ENCODE data around the gene LMO7.
"Not testable (repeated sequence)": the region's sequence is repeated elsewhere in the genome, so short reads cannot be mapped to it uniquely, and the experiment has no call there.

LMO7 gene

GRCh38 chr13:75648446-75648845 lies 12.3 kb downstream of the LMO7 start:
- FAIRE-seq: no peak
- TF ChIP-seq POLR2A (IDR thresholded peaks at IDR 0.05; ENCODE audit: low read depth, low read length): no peak
- TF ChIP-seq TAF1 (IDR thresholded peaks at IDR 0.05; ENCODE audit: borderline replicate concordance, low read depth, low read length): no peak
- TF ChIP-seq POLR2AphosphoS5 (IDR thresholded peaks at IDR 0.05; ENCODE audit: low read depth, low read length): no peak
- no peak for DNase-seq (ENCODE audit: insufficient read length)

DNA sequence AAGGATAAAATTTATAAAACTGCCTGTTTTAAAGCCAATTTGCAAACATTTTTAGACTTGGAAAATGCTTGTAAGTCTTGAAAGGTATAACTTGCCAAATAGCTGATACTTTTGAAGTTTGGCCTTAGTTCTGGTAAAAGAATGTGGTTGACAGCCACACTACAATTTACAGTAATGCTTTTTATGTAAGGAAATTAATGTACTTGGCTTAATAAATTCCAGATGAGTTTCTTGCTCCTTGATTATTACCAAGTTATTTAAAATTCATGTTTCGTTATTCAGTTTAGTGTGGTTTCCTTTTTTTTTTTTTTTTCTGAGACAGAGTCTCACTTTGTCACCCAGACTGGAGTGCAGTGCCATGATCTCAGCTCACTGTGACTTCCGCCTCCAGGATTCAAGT lies 14.9 kb downstream of the LMO7 start:
- TF ChIP-seq TAF1 (IDR thresholded peaks at IDR 0.05; ENCODE audit: borderline replicate concordance, low read depth, low read length): no peak
- no peak for TF ChIP-seq POLR2A (IDR thresholded peaks at IDR 0.05; ENCODE audit: low read depth, low read length)
- TF ChIP-seq POLR2AphosphoS5 (IDR thresholded peaks at IDR 0.05; ENCODE audit: low read depth, low read length): no peak
- FAIRE-seq (no peak), DNase-seq (ENCODE audit: insufficient read length) (no peak)

GRCh38 chr13:75652726-75653125 lies 16.6 kb downstream of the LMO7 start:
- FAIRE-seq (no peak), DNase-seq (ENCODE audit: insufficient read length) (no peak)
- TF ChIP-seq POLR2A (IDR thresholded peaks at IDR 0.05; ENCODE audit: low read depth, low read length) (no peak), POLR2AphosphoS5 (IDR thresholded peaks at IDR 0.05; ENCODE audit: low read depth, low read length) (no peak), TAF1 (IDR thresholded peaks at IDR 0.05; ENCODE audit: borderline replicate concordance, low read depth, low read length) (no peak)

GRCh38 chr13:75656425-75656989 lies 20.4 kb downstream of the LMO7 start:
- FAIRE-seq (no peak), DNase-seq (ENCODE audit: insufficient read length) (no peak)
- TF ChIP-seq POLR2AphosphoS5 (IDR thresholded peaks at IDR 0.05; ENCODE audit: low read depth, low read length) (no peak), TAF1 (IDR thresholded peaks at IDR 0.05; ENCODE audit: borderline replicate concordance, low read depth, low read length) (no peak), POLR2A (IDR thresholded peaks at IDR 0.05; ENCODE audit: low read depth, low read length) (no peak)

DNA sequence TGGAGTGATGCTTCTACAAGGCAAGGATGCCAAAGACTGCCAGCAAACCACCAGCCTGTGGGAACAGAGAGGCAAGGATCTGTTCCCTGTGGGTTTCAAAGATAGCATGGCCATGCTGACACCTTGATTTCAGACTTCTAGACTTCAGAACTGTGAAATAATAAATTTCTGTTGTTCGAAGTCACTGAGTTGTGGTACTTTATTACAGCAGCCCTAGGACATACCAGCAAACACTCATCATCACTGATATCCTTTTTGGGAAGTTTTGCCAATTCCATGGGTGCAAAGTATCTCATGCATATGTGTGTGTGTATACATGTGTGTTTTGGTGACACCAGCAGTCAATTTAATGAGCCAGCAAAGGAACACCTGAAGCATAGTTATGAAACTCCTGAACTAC lies 21.0 kb downstream of the LMO7 start:
- FAIRE-seq (no peak), DNase-seq (ENCODE audit: insufficient read length) (no peak)
- TF ChIP-seq POLR2AphosphoS5 (IDR thresholded peaks at IDR 0.05; ENCODE audit: low read depth, low read length): no peak
- TF ChIP-seq POLR2A (IDR thresholded peaks at IDR 0.05; ENCODE audit: low read depth, low read length): no peak
- TF ChIP-seq TAF1 (IDR thresholded peaks at IDR 0.05; ENCODE audit: borderline replicate concordance, low read depth, low read length): no peak

DNA sequence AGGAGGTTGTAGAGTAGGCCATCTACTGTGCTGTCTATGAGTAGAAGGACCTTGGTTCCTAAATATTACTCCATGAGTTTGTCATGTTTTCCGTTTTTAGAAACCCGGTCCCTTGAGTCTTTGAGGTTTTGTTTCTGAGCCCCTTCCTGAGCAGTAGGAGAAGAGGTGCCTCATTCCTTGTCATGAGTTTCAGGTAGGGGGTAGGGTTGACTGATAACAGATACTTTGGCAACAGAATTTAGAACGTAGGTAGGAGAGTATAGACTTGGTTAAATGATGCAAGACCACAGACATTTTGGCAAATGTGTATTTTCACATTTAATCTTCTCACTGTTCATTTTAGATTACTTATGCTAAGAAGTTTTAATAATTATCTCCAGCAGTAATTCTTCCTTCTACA lies 24.6 kb downstream of the LMO7 start:
- TF ChIP-seq POLR2AphosphoS5 (IDR thresholded peaks at IDR 0.05; ENCODE audit: low read depth, low read length) (no peak), TAF1 (IDR thresholded peaks at IDR 0.05; ENCODE audit: borderline replicate concordance, low read depth, low read length) (no peak), POLR2A (IDR thresholded peaks at IDR 0.05; ENCODE audit: low read depth, low read length) (no peak)
- peak; percentile 79 for FAIRE-seq

GRCh38 chr13:75661443-75661842 lies 25.3 kb downstream of the LMO7 start:
- DNase-seq (ENCODE audit: insufficient read length) (no peak), FAIRE-seq (no peak)
- TF ChIP-seq POLR2AphosphoS5 (IDR thresholded peaks at IDR 0.05; ENCODE audit: low read depth, low read length) (no peak), TAF1 (IDR thresholded peaks at IDR 0.05; ENCODE audit: borderline replicate concordance, low read depth, low read length) (no peak), POLR2A (IDR thresholded peaks at IDR 0.05; ENCODE audit: low read depth, low read length) (no peak)

More for the DNA sequence above, 24.6 kb downstream of the LMO7 start:
- no peak for DNase-seq (ENCODE audit: insufficient read length)

GRCh38 chr13:75666646-75667351 lies 30.7 kb downstream of the LMO7 start:
- no peak for TF ChIP-seq TAF1 (IDR thresholded peaks at IDR 0.05; ENCODE audit: borderline replicate concordance, low read depth, low read length)
- no peak for TF ChIP-seq POLR2AphosphoS5 (IDR thresholded peaks at IDR 0.05; ENCODE audit: low read depth, low read length)
- TF ChIP-seq POLR2A (IDR thresholded peaks at IDR 0.05; ENCODE audit: low read depth, low read length): no peak
- no peak for FAIRE-seq
- no peak for DNase-seq (ENCODE audit: insufficient read length)

- no peak for FAIRE-seq
- no peak for DNase-seq (ENCODE audit: insufficient read length)
- TF ChIP-seq POLR2AphosphoS5 (IDR thresholded peaks at IDR 0.05; ENCODE audit: low read depth, low read length) (no peak), TAF1 (IDR thresholded peaks at IDR 0.05; ENCODE audit: borderline replicate concordance, low read depth, low read length) (no peak), POLR2A (IDR thresholded peaks at IDR 0.05; ENCODE audit: low read depth, low read length) (no peak)
Measured at GRCh38 chr13:75669706-75670105, 33.6 kb downstream of the LMO7 start.

DNA sequence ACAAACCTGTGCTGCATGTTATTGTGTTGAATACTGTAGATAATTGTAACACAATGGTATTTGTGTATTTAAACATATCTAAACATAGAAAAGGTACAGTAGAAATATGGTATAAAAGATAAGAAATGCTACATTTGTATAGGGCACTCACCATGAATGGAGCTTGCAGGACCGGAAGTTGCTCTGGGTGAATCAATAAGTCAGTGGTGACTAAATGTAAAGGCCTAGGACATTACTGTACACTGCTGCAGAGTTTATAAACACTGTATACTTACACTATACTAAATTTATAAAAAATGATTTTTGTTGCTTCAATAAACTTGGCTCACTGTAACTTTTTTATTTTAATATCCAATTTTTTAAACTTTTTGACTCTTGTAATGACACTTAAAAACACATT lies 34.4 kb downstream of the LMO7 start:
- no peak for DNase-seq (ENCODE audit: insufficient read length)
- FAIRE-seq: no peak
- no peak for TF ChIP-seq TAF1 (IDR thresholded peaks at IDR 0.05; ENCODE audit: borderline replicate concordance, low read depth, low read length)
- no peak for TF ChIP-seq POLR2A (IDR thresholded peaks at IDR 0.05; ENCODE audit: low read depth, low read length)
- TF ChIP-seq POLR2AphosphoS5 (IDR thresholded peaks at IDR 0.05; ENCODE audit: low read depth, low read length): no peak

DNA sequence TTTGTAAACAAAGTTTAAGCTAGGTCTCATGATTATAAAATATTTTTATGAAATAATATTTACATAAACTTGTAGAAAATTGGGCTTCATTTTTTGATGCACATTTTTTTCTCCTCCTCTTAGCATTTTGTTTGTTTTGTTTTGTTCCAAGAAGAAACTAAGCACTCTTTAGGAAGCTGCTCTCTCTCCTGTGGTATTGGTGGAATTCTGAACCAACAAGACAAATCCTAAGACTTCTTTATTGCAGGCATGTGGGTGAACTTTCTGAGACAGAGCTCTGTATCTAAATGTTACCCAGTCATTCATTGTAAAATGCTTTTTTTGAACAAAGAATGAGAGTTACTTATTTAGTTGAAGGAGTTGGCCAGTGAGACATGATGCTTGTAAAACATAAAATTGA lies 39.3 kb downstream of the LMO7 start:
- no peak for FAIRE-seq
- DNase-seq (ENCODE audit: insufficient read length): no peak
- TF ChIP-seq POLR2A (IDR thresholded peaks at IDR 0.05; ENCODE audit: low read depth, low read length) (no peak), TAF1 (IDR thresholded peaks at IDR 0.05; ENCODE audit: borderline replicate concordance, low read depth, low read length) (no peak), POLR2AphosphoS5 (IDR thresholded peaks at IDR 0.05; ENCODE audit: low read depth, low read length) (no peak)

- no peak for FAIRE-seq
- TF ChIP-seq TAF1 (IDR thresholded peaks at IDR 0.05; ENCODE audit: borderline replicate concordance, low read depth, low read length): no peak
- no peak for TF ChIP-seq POLR2AphosphoS5 (IDR thresholded peaks at IDR 0.05; ENCODE audit: low read depth, low read length)
- TF ChIP-seq POLR2A (IDR thresholded peaks at IDR 0.05; ENCODE audit: low read depth, low read length): no peak
- no peak for DNase-seq (ENCODE audit: insufficient read length)
Measured at GRCh38 chr13:75679459-75679858, 43.3 kb downstream of the LMO7 start.

GRCh38 chr13:75680251-75680650 lies 44.1 kb downstream of the LMO7 start:
- DNase-seq (ENCODE audit: insufficient read length); FAIRE-seq: not testable (repeated sequence)

All from GM12892 (cell line).